Sciatic nerve (tissue), 2 donors: ENCODE measurements around the gene HYDIN. TPM values are rescaled to one million over a fixed set of nuclear protein-coding genes. Genes with fewer than 3 reads are reported as not detected.

Source experiments
- ATAC-seq: fragments of 200-7000 bp; cut with Tn5 transposase; one replicate; pipeline ENCODE4 v1.9.1; 2020; ENCODE audit warnings: mild to moderate bottlenecking, moderate library complexity
- DNase-seq: peaks from one replicate; pipeline ENCODE4 v3.0.0-alpha.2; 2020; ENCODE audit warnings: low spot score
- intact Hi-C: fragments of 100-400 bp; cut with DNase I; formaldehyde crosslinking; loops from one replicate; pipeline ENCODE4 v1.14.2; 2022
- total RNA-seq: library from RNA; stranded (reverse); fragmentation: NEBNext Ultra II Directional; extraction: Animal tissue kit (Norgen Biotek cat#: 25700); gene quantifications from one replicate; pipeline ENCODE4 v1.2.1, GENCODE V29; 2021
- donor health status: DM: no; HTN: no; CAD: no.
- donor health status: DM: no; HTN: no; CAD: no.

The HYDIN gene
- total RNA-seq, 1 donor from 2014 or later, result 3.4 TPM

GRCh38 chr16:70760221-70760620, 470.3 kb downstream of the HYDIN start:
- DNase-seq (no peak), ATAC-seq (no peak)
- intact Hi-C loops, result loop anchor here (10.0 kb wide), 1 partner anchor 235 kb away; the partner anchor contains the start of genes COG4 and SF3B3

GRCh38 chr16:70759666-70760065, 470.9 kb downstream of the HYDIN start:
- ATAC-seq (no peak), DNase-seq (no peak)
- intact Hi-C loops, result loop anchor here (10.0 kb wide), 1 partner anchor 235 kb away; the partner anchor contains the start of genes COG4 and SF3B3

GRCh38 chr16:70758786-70759185, 471.7 kb downstream of the HYDIN start:
- DNase-seq (no peak), ATAC-seq (no peak)
- intact Hi-C loops, result no loop called here

Other genes starting within 250 kb of the HYDIN start
- 14.9 TPM for gene CMTR2, start 58.7 kb upstream of the HYDIN start, total RNA-seq
- 2.8 TPM for gene CALB2, start 128.0 kb upstream of the HYDIN start, total RNA-seq
- gene TLE7, start 211.3 kb upstream of the HYDIN start, total RNA-seq, result not detected
- 11.0 TPM for gene ZNF23, start 231.5 kb upstream of the HYDIN start, total RNA-seq